ENCODE results near the gene TMEM253. TPM values are rescaled to one million over a fixed set of nuclear protein-coding genes. Genes with fewer than 3 reads are reported as not detected.

The TMEM253 gene
- total RNA-seq, 2 donors from 2014 or later, result 0.25 TPM; not detected in 1

DNA sequence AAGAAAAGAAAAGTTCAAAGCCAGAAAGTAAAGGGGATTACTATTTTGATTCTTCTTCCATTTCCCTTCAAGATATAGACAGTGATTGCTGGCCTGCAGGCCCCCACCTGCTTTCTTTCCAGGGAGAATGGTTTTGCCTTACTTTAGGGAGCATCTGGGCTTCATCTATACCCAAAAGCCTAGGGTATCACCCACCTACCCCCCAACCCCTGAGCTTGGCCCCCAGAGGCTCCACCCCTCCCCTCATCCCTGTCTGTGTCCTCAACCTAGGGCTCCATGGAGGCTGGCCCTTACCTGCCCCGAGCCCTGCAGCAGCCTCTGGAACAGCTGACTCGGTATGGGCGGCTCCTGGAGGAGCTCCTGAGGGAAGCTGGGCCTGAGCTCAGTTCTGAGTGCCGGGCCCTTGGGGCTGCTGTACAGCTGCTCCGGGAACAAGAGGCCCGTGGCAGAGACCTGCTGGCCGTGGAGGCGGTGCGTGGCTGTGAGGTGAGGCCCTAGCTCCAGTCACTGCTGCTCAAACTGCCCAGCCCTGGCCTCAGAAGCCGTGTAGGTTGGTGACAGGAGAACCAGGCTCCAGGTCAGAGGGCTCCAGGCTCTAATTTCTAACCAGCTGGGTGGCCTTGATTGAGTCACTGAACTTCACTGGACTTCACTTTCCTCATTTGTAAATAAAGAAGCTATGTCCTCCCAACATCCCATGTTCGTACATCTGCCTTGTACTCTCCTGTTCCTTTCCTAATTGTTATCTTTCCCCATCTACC is 17.1 kb upstream of the TMEM253 start:
- DNase-seq (ENCODE audit: low spot score in 2 of 2), result no peak
- peak overlapping the region in 1 of 2 donors; percentile 0 for H3K27ac Mint-ChIP-seq
- H3K36me3 Mint-ChIP-seq, result no peaks in the 10 kb centered on the region
- ATAC-seq, result no peak
- no peaks in the 10 kb centered on the region for H3K9me3 Mint-ChIP-seq

DNA sequence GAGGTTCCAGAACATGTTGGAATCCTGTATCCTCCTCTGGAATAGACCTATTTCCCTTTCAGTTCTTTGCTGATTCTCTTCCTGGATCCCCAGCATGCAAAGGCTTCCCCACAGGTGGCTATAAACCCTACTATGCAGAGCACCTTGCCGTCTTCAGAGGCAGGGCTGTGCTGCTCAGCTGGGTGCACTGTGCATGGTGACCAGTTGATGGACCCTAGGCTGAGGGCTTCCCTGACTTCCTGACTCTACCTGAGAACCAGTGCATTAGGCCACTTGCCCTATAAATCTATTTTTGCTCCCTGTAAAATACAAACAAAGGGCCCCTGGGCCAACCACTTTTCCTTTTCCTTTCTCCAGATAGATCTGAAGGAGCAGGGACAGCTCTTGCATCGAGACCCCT is 16.5 kb upstream of the TMEM253 start:
- no peak for ATAC-seq
- peak overlapping the region in 1 of 2 donors; percentile 0 for H3K27ac Mint-ChIP-seq
- no peaks in the 10 kb centered on the region for H3K9me3 Mint-ChIP-seq

DNA sequence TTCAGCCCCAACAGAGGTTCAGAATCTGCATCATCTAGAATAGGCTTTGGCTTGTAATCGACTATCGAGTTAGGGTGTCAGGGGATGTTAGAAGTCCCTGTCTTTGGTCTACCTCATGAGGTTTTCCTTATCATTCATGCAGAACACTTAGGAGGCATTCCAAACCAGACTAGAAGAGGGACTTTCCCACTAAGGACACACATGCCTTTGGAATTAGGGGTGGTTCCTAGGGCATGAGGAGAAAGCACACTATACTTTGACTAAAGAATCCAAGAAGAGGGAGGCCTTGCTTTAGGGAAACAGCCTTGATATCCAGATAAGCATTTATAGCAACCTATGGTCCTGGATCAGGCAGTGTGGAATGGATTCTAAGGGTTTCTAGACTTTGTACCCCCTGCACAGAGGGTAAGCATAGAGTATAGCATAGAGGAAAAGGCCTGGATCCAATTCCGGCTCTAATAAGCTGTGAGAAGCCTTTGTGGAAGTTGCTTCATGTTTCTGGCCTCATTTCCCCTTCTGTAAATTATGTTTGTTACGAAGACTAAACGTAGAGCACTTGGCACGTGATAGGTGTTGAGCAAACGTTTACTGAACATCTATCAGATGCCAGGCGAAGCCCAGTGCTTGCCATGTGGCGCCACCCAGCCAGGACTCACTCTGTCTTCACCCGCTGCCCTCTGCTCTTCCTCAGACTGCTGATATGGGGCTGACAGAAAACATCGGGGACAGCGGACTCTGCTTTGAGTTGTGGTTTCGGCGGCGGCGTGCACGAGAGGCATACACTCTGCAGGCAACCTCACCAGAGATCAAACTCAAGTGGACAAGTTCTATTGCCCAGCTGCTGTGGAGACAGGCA is 15.6 kb upstream of the TMEM253 start:
- no peak for DNase-seq (ENCODE audit: low spot score in 2 of 2)
- no peaks in the 10 kb centered on the region for H3K36me3 Mint-ChIP-seq

More for the DNA sequence above, 16.5 kb upstream of the TMEM253 start:
- no peaks in the 10 kb centered on the region for H3K36me3 Mint-ChIP-seq
- DNase-seq (ENCODE audit: low spot score in 2 of 2), result no peak

DNA sequence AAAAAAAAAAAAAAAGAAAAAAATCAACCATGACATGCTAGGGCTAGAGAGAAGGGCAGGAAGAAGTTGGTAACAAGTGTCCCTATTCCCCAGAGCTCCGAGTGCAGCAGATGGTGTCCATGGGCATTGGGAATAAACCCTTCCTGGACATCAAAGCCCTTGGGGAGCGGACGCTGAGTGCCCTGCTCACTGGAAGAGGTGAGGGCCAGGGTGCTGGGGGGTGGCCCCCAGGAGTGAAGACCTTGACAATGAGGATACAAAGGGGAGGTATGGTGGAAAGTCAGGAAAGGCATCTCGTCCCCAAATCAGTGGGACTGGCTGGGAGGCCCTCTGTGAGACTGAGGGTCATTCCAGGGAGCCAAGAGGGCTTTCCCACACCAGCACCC is 14.0 kb upstream of the TMEM253 start:
- ATAC-seq, result no peak
- no peaks in the 10 kb centered on the region for H3K9me3 Mint-ChIP-seq
- DNase-seq (ENCODE audit: low spot score in 2 of 2), result no peak
- H3K36me3 Mint-ChIP-seq, result no peaks in the 10 kb centered on the region
- peak overlapping the region; percentile 81 to 83 for H3K27ac Mint-ChIP-seq

More for the DNA sequence above, 15.6 kb upstream of the TMEM253 start:
- no peaks in the 10 kb centered on the region for H3K9me3 Mint-ChIP-seq
- H3K27ac Mint-ChIP-seq, result peak overlapping the region in 1 of 2 donors; percentile 24
- no peak for ATAC-seq

DNA sequence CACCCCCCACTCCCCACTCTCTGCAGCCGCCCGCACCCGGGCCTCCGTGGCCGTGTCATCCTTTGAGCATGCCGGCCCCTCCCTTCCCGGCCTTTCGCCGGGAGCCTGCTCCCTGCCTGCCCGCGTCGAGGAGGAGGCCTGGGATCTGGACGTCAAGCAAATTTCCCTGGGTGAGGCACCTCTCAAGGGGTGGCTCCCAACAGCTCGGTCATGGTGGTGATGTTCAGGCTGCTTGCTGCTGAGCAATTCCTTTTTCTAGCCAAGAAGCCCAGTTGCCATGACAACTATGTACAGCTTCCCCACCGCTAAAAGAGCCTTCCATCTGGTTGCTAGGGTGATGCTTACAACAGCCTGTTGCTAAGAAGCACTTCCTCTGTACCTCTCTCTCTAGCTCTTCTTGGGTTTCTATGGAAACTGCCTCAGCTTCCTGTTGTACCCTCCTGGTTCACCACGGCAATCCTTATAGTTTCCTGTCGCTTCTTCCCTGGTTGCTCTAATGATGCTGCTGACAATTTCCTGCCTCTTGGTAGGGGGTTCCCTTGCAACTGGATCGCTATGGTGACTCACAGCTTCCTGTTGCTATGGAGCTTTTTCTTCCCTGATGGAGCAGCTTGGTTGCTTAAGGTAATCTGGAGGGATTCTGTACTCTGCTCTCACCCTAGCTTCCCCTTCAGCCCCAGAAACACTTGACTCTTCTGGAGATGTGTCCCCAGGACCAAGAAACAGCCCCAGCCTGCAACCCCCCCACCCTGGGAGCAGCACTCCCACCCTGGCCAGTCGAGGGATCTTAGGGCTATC is 13.4 kb upstream of the TMEM253 start:
- ATAC-seq (peak; percentile 85 to 86), DNase-seq (ENCODE audit: low spot score in 2 of 2) (peak in 1 of 2 donors; percentile 37)
- Mint-ChIP-seq H3K27ac (peak overlapping the region in 1 of 2 donors; percentile 83), H3K36me3 (peaks cover 0 to 1% of the 10 kb centered on the region in 2 donors), H3K9me3 (no peaks in the 10 kb centered on the region)

DNA sequence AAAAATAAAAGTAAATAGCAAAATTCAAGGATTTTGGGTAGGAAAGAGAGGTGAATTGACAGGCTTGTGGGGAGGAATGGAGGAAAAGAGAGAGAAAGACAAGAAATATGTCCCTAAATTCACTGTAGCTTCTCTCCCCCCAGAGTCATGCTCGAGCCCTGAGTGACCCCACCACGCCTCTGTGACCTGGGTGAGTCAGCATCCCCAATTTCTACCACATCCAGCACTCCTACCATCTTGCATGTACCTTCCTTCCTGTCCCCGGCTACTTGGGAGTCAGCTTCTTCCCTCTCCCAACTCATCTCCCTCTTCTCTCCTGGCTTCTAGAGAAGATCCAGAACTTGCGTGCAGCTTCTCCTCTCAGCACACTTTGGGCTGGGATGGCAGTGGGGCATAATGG is 12.2 kb upstream of the TMEM253 start:
- peak overlapping the region; percentile 15 to 74 for H3K27ac Mint-ChIP-seq
- H3K36me3 Mint-ChIP-seq, result peaks cover 0 to 6% of the 10 kb centered on the region in 2 donors
- ATAC-seq (no peak), DNase-seq (ENCODE audit: low spot score in 2 of 2) (no peak)
- no peaks in the 10 kb centered on the region for H3K9me3 Mint-ChIP-seq

DNA sequence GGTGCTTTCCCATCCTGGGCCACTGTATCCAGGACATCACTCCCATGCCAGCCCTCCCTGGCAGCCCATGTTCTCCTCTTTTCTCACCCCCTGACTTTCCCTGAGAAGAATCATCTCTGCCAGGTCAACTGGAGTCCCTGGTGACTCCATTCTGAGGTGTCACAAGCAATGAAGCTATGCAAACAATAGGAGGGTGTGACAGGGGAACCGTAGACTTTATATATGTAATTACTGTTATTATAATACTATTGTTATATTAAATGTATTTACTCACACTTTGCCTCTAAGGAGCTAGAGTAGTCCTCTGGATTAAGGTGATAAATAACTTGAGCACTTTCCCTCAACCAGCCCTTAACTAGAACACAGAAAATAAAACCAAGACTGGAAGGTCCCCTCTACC is 11.6 kb upstream of the TMEM253 start:
- no peaks in the 10 kb centered on the region for H3K9me3 Mint-ChIP-seq
- no peak for DNase-seq (ENCODE audit: low spot score in 2 of 2)
- H3K36me3 Mint-ChIP-seq, result peaks cover 0 to 6% of the 10 kb centered on the region in 2 donors
- peak overlapping the region in 1 of 2 donors; percentile 15 for H3K27ac Mint-ChIP-seq
- no peak for ATAC-seq

DNA sequence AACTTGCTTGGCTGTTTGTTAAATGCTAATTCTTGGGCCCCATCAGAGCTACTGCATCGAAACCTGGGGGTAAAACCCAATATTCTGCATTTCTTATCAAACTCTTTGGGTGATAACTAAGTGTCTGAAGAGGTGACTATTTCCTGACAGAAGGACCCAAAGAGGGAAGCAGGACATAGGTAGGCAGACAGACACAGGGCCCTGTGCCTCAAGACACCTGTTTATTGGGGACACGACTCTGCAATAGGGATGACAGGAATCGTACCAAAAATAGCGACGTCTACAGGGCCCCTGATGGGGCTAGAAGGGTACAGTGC is 11.0 kb upstream of the TMEM253 start:
- DNase-seq (ENCODE audit: low spot score in 2 of 2), result no peak
- no peak for ATAC-seq
- peaks cover 0 to 6% of the 10 kb centered on the region in 2 donors for H3K36me3 Mint-ChIP-seq
- H3K9me3 Mint-ChIP-seq, result no peaks in the 10 kb centered on the region
- no peak overlapping the region for H3K27ac Mint-ChIP-seq

DNA sequence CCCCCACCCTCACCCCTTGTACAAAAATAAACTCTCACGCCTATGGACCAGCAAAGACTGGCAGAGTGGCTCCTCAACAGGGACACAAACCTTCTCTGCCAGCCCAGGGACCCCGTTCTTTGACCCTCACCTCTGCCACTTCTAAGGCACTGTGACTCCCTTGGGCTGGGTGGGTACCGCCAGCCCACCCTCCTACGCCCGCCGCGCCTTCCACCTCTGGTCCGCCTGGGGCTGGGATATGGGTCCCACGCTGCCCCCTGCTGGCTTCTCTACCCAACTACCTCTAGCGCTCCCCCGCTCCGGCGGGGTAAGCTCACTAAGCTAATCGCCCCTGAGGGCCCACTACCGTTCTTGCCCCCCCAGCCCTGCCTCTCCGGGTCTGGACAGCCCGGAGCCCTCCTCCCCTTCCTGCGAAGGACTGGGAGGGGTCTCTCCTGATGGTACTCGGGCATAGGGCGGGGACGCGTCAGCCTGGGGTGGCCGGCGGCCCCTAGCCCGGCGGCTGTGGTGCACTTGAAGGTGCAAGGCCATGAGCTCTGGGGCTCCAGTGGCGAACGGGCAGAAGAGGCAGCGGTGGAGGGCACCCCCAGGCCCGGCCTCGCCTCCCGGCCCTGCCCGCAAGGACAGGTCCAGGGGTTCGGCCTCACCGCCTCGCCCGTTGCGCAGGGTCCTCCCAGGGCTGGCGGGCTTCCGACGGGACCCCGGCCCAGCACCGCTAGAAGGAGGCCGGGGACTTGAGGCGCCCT is 10.5 kb upstream of the TMEM253 start:
- Mint-ChIP-seq H3K36me3 (peaks cover 0 to 6% of the 10 kb centered on the region in 2 donors), H3K9me3 (no peaks in the 10 kb centered on the region), H3K27ac (no peak overlapping the region)
- peak in 1 of 2 donors; percentile 60 for DNase-seq (ENCODE audit: low spot score in 2 of 2)
- ATAC-seq, result no peak

DNA sequence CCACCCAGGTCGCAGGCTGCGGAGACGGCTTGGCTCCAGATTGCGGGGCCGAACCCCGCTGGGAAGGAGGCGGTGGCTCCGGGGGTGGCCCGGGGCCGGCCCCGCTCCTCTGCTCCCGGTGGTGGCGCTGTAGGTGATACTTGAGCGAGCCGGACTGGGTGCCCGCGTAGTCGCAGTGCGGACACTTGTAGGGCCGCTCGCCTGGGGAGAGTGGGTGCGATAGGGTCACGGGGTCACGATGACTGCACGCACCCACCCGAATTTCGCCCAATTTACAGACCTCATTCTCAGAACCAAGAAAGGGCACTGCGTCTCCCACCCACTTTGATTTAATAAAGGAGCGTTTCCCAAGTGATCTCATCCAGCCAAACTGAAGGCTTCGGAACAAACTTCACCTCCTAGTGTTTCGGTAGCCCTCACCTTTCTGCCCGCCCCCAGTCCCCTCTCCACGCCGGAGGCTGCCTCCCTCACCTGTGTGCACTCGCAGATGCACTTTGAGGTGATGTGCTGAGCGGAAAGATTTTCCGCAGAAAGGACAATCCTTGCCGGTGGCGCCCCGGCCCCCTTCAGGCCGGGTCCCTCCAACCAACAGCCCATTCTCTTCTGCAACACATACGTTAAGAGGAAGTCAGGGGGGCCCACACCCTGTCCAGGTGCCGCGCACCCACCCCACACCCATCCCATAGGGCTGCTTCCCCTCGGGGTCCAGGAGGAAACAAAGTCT is 9.8 kb upstream of the TMEM253 start:
- no peak for DNase-seq (ENCODE audit: low spot score in 2 of 2)
- H3K36me3 Mint-ChIP-seq, result peaks cover 0 to 6% of the 10 kb centered on the region in 2 donors
- no peak for ATAC-seq
- no peak overlapping the region for H3K27ac Mint-ChIP-seq
- no peaks in the 10 kb centered on the region for H3K9me3 Mint-ChIP-seq

DNA sequence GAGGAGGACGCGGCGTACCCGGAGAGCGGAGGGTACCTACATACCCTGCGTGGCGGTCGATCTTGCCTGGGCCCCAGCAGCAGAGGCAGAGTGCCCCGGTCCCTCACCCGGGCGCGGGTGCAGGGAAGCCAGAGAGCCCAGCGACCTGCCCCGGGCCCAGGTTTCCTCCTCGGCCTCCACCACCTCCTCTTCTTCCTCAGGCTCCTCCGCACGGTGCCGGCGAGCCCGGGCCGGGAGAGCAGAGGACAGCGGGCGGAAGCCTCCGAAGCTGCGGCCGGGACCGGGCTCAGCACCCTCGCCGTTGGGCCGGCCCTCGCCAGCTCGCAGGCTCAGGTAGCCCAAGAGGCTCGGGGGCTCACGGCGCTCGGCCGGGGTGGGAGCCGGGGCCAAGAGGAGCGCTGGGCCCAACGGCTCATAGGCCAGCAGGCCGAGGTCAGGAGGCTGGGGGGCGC is 9.0 kb upstream of the TMEM253 start:
- no peaks in the 10 kb centered on the region for H3K9me3 Mint-ChIP-seq
- DNase-seq (ENCODE audit: low spot score in 2 of 2) (no peak), ATAC-seq (no peak)
- H3K36me3 Mint-ChIP-seq, result peaks cover 0 to 6% of the 10 kb centered on the region in 2 donors
- H3K27ac Mint-ChIP-seq, result no peak overlapping the region

DNA sequence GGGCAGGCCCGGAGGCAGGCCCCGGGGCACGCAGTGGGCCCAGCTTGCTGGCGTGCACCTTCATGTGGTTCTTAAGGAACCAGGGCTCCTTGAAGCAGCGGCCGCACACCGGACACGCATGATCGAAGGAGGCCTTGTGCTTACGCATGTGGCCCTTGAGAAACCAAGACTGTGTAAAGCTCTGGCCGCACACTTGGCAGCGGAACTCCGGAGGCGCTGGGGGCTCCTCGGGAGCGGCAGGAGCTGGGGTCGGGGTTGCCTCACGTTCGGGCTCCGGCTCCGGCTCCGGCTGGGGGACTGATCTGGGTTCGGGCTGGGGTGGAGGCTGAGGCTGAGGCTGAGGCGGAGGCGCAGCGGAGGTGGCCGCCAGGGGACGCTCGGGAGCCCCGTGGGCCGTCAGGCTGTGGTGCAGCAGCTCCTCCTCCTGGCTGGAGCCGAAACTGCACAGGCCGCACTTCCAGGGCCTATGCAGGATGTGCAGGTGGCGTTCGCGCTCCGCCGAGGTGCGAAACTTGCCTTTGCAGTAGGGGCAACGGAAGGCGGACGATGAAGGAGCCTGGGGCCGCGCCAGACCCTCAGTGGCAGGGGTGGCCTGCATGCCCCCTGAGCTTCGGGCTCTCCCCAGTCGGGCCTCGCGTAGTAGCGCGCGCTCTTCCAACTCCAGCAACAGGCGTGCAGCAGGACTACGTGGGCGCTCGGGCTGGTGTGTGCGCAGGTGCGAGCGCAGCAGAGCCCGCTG is 8.4 kb upstream of the TMEM253 start:
- DNase-seq (ENCODE audit: low spot score in 2 of 2), result peak; percentile 83 to 98
- peak; percentile 85 to 88 for ATAC-seq
- Mint-ChIP-seq H3K36me3 (peaks cover 0 to 6% of the 10 kb centered on the region in 2 donors), H3K27ac (no peak overlapping the region), H3K9me3 (no peaks in the 10 kb centered on the region)

DNA sequence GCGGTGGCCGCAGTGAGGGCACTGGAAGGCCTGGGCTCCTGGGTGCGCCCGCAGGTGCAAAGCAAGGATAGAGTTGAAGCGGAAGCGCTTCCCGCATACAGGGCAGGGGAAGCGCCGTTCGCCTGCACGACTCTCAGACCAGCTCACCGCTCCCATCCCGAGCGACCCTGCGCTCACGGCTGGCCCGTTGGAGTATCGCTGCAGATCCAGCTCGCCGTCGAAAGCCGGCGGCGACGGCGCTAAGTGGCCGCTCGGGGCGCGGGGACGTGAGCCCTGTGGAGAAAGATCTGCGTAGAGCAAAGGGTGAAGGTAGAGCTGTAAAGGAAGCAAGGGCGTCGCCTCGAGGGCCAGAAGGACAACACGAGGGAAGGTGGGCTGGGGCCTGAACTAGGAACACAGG is 7.8 kb upstream of the TMEM253 start:
- no peak overlapping the region for H3K27ac Mint-ChIP-seq
- ATAC-seq, result no peak
- no peaks in the 10 kb centered on the region for H3K9me3 Mint-ChIP-seq
- DNase-seq (ENCODE audit: low spot score in 2 of 2), result no peak
- H3K36me3 Mint-ChIP-seq, result peaks cover 0 to 6% of the 10 kb centered on the region in 2 donors

DNA sequence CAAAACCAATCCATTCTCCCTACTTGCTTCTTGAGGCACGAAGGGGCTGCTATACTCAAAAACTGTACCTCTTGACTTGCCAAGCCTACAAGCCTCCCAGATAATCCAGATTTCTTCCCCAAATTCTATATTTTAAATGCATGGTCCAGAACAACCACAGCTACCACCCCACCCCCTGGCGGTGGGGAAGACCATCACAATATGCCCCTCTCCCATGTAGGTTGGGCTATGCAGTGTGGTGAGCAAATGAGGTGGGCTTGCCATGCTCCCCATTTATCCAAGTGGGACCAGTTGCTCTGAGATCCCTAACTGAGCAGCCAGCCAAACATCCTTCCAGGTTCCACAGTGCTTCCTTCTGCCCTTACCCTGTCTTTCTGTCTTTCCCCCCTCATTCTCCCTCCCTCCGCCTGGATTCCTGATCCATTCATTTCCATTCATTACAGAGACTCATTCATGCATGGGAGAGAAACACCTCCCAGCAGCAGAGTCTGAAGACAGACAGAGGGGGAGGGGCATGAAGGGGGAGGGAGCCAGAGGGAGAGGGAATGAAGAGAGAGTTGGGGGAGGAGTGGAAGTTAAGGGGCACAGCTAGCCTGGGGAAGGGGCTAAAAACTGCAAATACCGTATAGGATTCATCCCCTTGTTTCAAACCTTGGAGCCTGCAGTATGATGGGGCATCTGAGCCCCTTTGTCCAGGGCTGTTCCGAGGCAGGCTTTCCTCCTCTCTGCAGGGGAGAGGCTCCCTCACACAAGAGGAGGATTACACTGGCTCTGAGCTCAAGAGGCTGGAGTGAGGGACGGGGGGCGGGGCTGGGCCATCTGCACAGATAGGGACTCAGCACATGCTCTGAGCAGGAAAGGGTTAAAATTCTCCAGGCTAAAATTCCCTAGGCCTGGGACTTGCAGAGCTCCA is 6.8 kb upstream of the TMEM253 start:
- no peak for DNase-seq (ENCODE audit: low spot score in 2 of 2)
- Mint-ChIP-seq H3K9me3 (no peaks in the 10 kb centered on the region), H3K36me3 (peaks cover 0 to 6% of the 10 kb centered on the region in 2 donors), H3K27ac (no peak overlapping the region)
- no peak for ATAC-seq

All from activated naive CD4-positive, alpha-beta T cell treated with anti-CD3 and anti-CD28 coated beads, Interleukin-2, amount 50 U/mL, for 72 hours (primary cell).